Transverse colon (tissue), 4 donors: ENCODE results near the gene KIR2DL1. TPM values are rescaled to one million over a fixed set of nuclear protein-coding genes. Genes with fewer than 3 reads are reported as not detected.
A peak's percentile ranks its signal among the peaks of the same experiment; 100 is the strongest.

Experiments used
- DNase-seq: peaks from one replicate; pipeline ENCODE4 v3.0.0-alpha.2; 2019
- H3K27ac ChIP-seq, 4 donors: fragments of 200-600 bp; sonication (generic); 2 replicates each; pipeline ENCODE4 v1.5.1; 2016 to 2018; ENCODE audit warnings: inconsistent platforms in 4 of 4
- H3K27me3 ChIP-seq: fragments of 200-600 bp; sonication (generic); 2 replicates; pipeline ENCODE4 v1.5.1; 2017; ENCODE audit warnings: inconsistent platforms
- H3K36me3 ChIP-seq, 4 donors: fragments of 200-600 bp; sonication (generic); 2 replicates each; pipeline ENCODE4 v1.5.1; 2017 to 2019; ENCODE audit warnings: inconsistent platforms in 4 of 4
- H3K4me1 ChIP-seq, 4 donors: fragments of 200-600 bp; sonication (generic); 2 replicates each; pipeline ENCODE4 v1.5.1; 2017 to 2020; ENCODE audit warnings: inconsistent platforms in 4 of 4
- H3K4me3 ChIP-seq, 4 donors: fragments of 200-600 bp; sonication (generic); 1 replicate in 1 of 4; 2 replicates in 3 of 4; pipeline versions ENCODE4 v1.5.1 to v1.6.1; 2017 to 2019; ENCODE audit warnings: inconsistent platforms in 4 of 4
- H3K9me3 ChIP-seq, 2 donors: fragments of 200-600 bp; sonication (generic); 2 replicates each; pipeline ENCODE4 v1.5.1; 2017 to 2019; ENCODE audit warnings: inconsistent platforms in 2 of 2
- CTCF ChIP-seq, 5 experiments: fragments of 200-600 bp in 3 of 5; fragments of 450-650 bp in 2 of 5; sonication (generic) in 3 of 5; IDR thresholded peaks; 1 replicate in 2 of 5; 2 replicates in 3 of 5; pipeline ENCODE4 v1.5.1; 2016 to 2017; ENCODE audit warnings: antibody characterized with exemption in 5 of 5, inconsistent platforms in 3 of 5, mild to moderate bottlenecking in 2 of 5, moderate library complexity in 1 of 5
- EP300 ChIP-seq: sonication (generic); formaldehyde crosslinking; IDR thresholded peaks from one replicate; pipeline ENCODE4 v1.6.1; 2017; ENCODE audit warnings: antibody characterized with exemption, low read depth
- POLR2A ChIP-seq: fragments of 450-650 bp; IDR thresholded peaks from one replicate; pipeline ENCODE4 v1.6.1; 2016; ENCODE audit warnings: antibody characterized with exemption, mild to moderate bottlenecking, moderate library complexity
- POLR2AphosphoS5 ChIP-seq, 3 donors: sonication (generic); formaldehyde crosslinking; IDR thresholded peaks; one replicate each; pipeline ENCODE4 v1.6.1; 2016; ENCODE audit warnings: antibody characterized with exemption in 3 of 3
- WGBS, 2 donors: methylation state at CpG; one replicate each; pipeline ENCODE4 v1.1.5; 2018; ENCODE audit warnings: low coverage in 1 of 2; 5-methylcytosine and 5-hydroxymethylcytosine counted together
- in situ Hi-C, 4 donors: fragments of 200-750 bp; cut with MboI; loops; one replicate each; pipeline versions ENCODE4 v1.15.0 to v1.15.1; 2017; ENCODE audit warnings: low sequenced_read_pairs in 3 of 4, low pct_ligation_motif_present in 1 of 4, low pct_unique_long_range_greater_than_20kb in 1 of 4
- intact Hi-C: fragments of 100-400 bp; cut with DNase I; formaldehyde crosslinking; loops from one replicate; pipeline ENCODE4 v1.15.1; 2023; ENCODE audit warnings: low total_unique reads
- total RNA-seq, 4 donors: library from RNA; depleted of rRNA; stranded (reverse); fragments of >200 nt; gene quantifications; one replicate each; pipeline ENCODE4 v1.1.0, GENCODE V29; 2016

KIR2DL1 gene
- total RNA-seq, 4 donors from 2014 or later, result not detected

DNA sequence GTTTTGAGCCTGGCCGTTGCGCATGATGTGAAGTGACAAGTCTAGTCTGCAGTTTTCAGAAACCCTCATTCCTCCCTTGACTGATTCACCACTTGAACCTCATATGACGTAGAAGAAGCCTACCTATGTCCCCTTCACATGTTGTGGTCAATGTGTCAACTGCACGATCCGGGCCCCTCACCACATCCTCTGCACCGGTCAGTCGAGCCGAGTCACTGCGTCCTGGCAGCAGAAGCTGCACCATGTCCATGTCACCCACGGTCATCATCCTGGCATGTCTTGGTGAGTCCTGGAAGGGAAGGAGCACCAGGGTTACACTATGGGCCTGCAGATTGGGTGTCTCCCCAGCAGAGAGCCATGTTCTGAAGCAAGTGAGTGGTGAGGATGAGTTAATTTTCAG, 33.8 kb downstream of the KIR2DL1 start, which contains the start of gene KIR2DL4:
Gene KIR2DL4, plus strand, starts transcription at position 201 of the 400 bp plus-strand sequence. Its CDS starts 42 bp downstream, at position 243.
- Histone ChIP-seq H3K27me3 (peaks cover 7% of the 10 kb centered on the region), H3K36me3 (no peaks in the 10 kb centered on the region), H3K27ac (no peak within 1 kb of the TSS), H3K4me1 (no peaks in the 10 kb centered on the region), H3K9me3 (no peaks in the 10 kb centered on the region), H3K4me3 (no peak within 1 kb of the TSS)
- TF ChIP-seq POLR2A, result no peak
- TF ChIP-seq CTCF (IDR thresholded peaks at IDR 0.05), result no peak
- no peak for TF ChIP-seq EP300
- no peak for TF ChIP-seq POLR2AphosphoS5 (IDR thresholded peaks at IDR 0.05)
- peak; percentile 10 for DNase-seq
- in situ Hi-C loops, result no loop called here
- intact Hi-C loops, result no loop called here
- WGBS, 2 donors, result 67 to 92% methylated on average over 7 to 10 of the region's 10 CpGs

GRCh38 chr19:54804101-54804500, 34.5 kb downstream of the KIR2DL1 start:
- Histone ChIP-seq H3K4me1 (no peaks in the 10 kb centered on the region), H3K27ac (no peak overlapping the region), H3K27me3 (peaks cover 5% of the 10 kb centered on the region), H3K4me3 (no peak overlapping the region), H3K36me3 (no peaks in the 10 kb centered on the region), H3K9me3 (no peaks in the 10 kb centered on the region)
- in situ Hi-C loops (no loop called here), intact Hi-C loops (no loop called here)
- WGBS, 2 donors, result 39 to 61% methylated on average over 5 of the region's 5 CpGs
- no peak for DNase-seq
- TF ChIP-seq CTCF (IDR thresholded peaks at IDR 0.05) (no peak), EP300 (no peak), POLR2AphosphoS5 (IDR thresholded peaks at IDR 0.05) (no peak), POLR2A (no peak)

DNA sequence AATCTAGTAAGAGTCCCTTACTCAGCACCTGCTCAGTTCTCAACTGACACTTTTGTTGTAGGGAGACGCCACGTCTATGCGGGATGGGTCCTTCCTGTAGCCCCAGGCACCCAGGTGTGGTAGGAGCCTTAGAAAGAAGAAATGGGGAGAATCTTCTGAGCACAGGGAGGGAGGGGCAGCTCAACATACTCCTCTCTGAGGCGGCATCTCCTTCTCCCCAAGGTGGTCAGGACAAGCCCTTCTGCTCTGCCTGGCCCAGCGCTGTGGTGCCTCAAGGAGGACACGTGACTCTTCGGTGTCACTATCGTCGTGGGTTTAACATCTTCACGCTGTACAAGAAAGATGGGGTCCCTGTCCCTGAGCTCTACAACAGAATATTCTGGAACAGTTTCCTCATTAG, 35.0 kb downstream of the KIR2DL1 start:
- no peaks in the 10 kb centered on the region for H3K4me1 ChIP-seq
- WGBS, 2 donors, result 87% methylated on average over 10 of the region's 10 CpGs; no CpG with 5 or more reads in 1 of the 2 donors
- intact Hi-C loops (no loop called here), in situ Hi-C loops (no loop called here)
- no peak overlapping the region for H3K27ac ChIP-seq
- no peaks in the 10 kb centered on the region for H3K9me3 ChIP-seq
- no peak overlapping the region for H3K4me3 ChIP-seq
- DNase-seq, result no peak
- H3K27me3 ChIP-seq, result peaks cover under 1% of the 10 kb centered on the region
- H3K36me3 ChIP-seq, result no peaks in the 10 kb centered on the region
- TF ChIP-seq CTCF (IDR thresholded peaks at IDR 0.05) (no peak), EP300 (no peak), POLR2AphosphoS5 (IDR thresholded peaks at IDR 0.05) (no peak), POLR2A (no peak)

GRCh38 chr19:54805665-54806515, 36.3 kb downstream of the KIR2DL1 start:
- H3K4me1 ChIP-seq, result no peaks in the 10 kb centered on the region
- intact Hi-C loops, result no loop called here
- in situ Hi-C loops, result no loop called here
- H3K27ac ChIP-seq, result no peak overlapping the region
- WGBS, 2 donors, result 78 to 98% methylated on average over 8 to 14 of the region's 14 CpGs
- no peak for DNase-seq
- H3K9me3 ChIP-seq, result no peaks in the 10 kb centered on the region
- H3K36me3 ChIP-seq, result no peaks in the 10 kb centered on the region
- no peaks in the 10 kb centered on the region for H3K27me3 ChIP-seq
- no peak for TF ChIP-seq POLR2A
- no peak for TF ChIP-seq CTCF (IDR thresholded peaks at IDR 0.05)
- TF ChIP-seq POLR2AphosphoS5 (IDR thresholded peaks at IDR 0.05), result no peak
- TF ChIP-seq EP300, result no peak
- H3K4me3 ChIP-seq, result no peak overlapping the region
